ENCODE measurements around the gene FLII.

- TF ChIP-seq GATA2 (IDR thresholded peaks at IDR 0.05; ENCODE audit: low read depth, low read length), result no peak
- TF ChIP-seq GATA3 (IDR thresholded peaks at IDR 0.05; ENCODE audit: low read depth, low read length), result no peak
Observed at GRCh38 chr17:18198530-18198929, 60.0 kb downstream of the FLII start.
